IMR-90 (cell line): ENCODE measurements around the gene ZNF337. TPM values are rescaled to one million over a fixed set of nuclear protein-coding genes. Genes with fewer than 3 reads are reported as not detected.
"Not testable (repeated sequence)": the region's sequence is repeated elsewhere in the genome, so short reads cannot be mapped to it uniquely, and the experiment has no call there.

Experiments used
- ATAC-seq: fragments of 200-7000 bp; cut with Tn5 transposase; 2 replicates; pipeline ENCODE4 v1.9.1; 2020; ENCODE audit warnings: low read depth, mild to moderate bottlenecking, moderate library complexity
- BruUV-seq: library from RNA; stranded (reverse); fragments of 400-500 nt; replicated peaks from 2 replicates; lab custom pipeline; 2021; lab: Mats Ljungman, UMichigan
- CTCF ChIA-PET: fragments of 300-600 bp; formaldehyde crosslinking; extraction: SDS; loops from one replicate; lab custom pipeline; 2021; ENCODE audit warnings: antibody characterized with exemption; lab: Yijun Ruan, JAX
- POLR2A ChIA-PET: fragments of 300-600 bp; sonication (Branson Sonifier 250); formaldehyde crosslinking; loops from one replicate; lab custom pipeline; 2022; ENCODE audit warnings: antibody characterized with exemption; ENCODE audit not compliant: unreplicated experiment; lab: Charles Lee
- DNase-seq: peaks from one replicate; pipeline ENCODE4 v3.0.0; 2013
- H2AFZ ChIP-seq: replicated peaks from 2 replicates; pipeline ENCODE3; 2013; ENCODE audit warnings: low read length, mild to moderate bottlenecking; ENCODE audit not compliant: poor library complexity
- H2AK5ac ChIP-seq: 2 replicates; pipeline ENCODE4 v1.6.1; 2013; ENCODE audit warnings: low read depth, low read length, inconsistent platforms
- H2AK9ac ChIP-seq: replicated peaks from 2 replicates; pipeline ENCODE3; 2013; ENCODE audit warnings: mild to moderate bottlenecking, low read depth, low read length, moderate library complexity; ENCODE audit not compliant: poor library complexity
- H2BK120ac ChIP-seq: 2 replicates; pipeline ENCODE4 v1.6.1; 2013; ENCODE audit warnings: low read depth, low read length, inconsistent platforms
- H2BK15ac ChIP-seq: 3 replicates; pipeline ENCODE4 v1.6.1; 2013; ENCODE audit warnings: low read depth, low read length, inconsistent platforms
- H2BK20ac ChIP-seq: 2 replicates; pipeline ENCODE4 v1.6.1; 2013; ENCODE audit warnings: low read depth, mild to moderate bottlenecking, inconsistent platforms, low read length, moderate library complexity
- H2BK5ac ChIP-seq: 2 replicates; pipeline ENCODE4 v1.6.1; 2013; ENCODE audit warnings: mild to moderate bottlenecking, low read depth, low read length, inconsistent platforms; ENCODE audit not compliant: poor library complexity, severe bottlenecking
- H3K14ac ChIP-seq: replicated peaks from 2 replicates; pipeline ENCODE4 v1.6.1; 2013; ENCODE audit warnings: low read depth, low read length, inconsistent platforms
- H3K18ac ChIP-seq: 2 replicates; pipeline ENCODE4 v1.6.1; 2013; ENCODE audit warnings: low read depth, low read length, control low read depth
- H3K23ac ChIP-seq: 2 replicates; pipeline ENCODE4 v1.6.1; 2013; ENCODE audit warnings: low read depth, low read length, inconsistent platforms
- H3K27ac ChIP-seq: 2 replicates; pipeline ENCODE4 v1.5.1; 2013; ENCODE audit warnings: mild to moderate bottlenecking, control low read depth, low read length; ENCODE audit not compliant: insufficient read depth
- H3K27me3 ChIP-seq: 2 replicates; pipeline ENCODE4 v1.6.1; 2013; ENCODE audit warnings: low read length; ENCODE audit not compliant: control insufficient read depth, insufficient read depth
- H3K36me3 ChIP-seq: 2 replicates; pipeline ENCODE4 v1.6.1; 2013; ENCODE audit warnings: low read length, mixed read lengths; ENCODE audit not compliant: control insufficient read depth, insufficient read depth
- H3K4ac ChIP-seq: 2 replicates; pipeline ENCODE4 v1.6.1; 2013; ENCODE audit warnings: low read depth, low read length, inconsistent platforms
- H3K4me1 ChIP-seq: 2 replicates; pipeline ENCODE4 v1.6.1; 2013; ENCODE audit warnings: low read length, mixed read lengths; ENCODE audit not compliant: control insufficient read depth, insufficient read depth
- H3K4me2 ChIP-seq: 2 replicates; pipeline ENCODE4 v1.6.1; 2013; ENCODE audit warnings: low read depth, mild to moderate bottlenecking, control low read depth, low read length, moderate library complexity
- H3K4me3 ChIP-seq: 2 replicates; pipeline ENCODE4 v1.5.1; 2013; ENCODE audit warnings: low read depth, mild to moderate bottlenecking, control low read depth, low read length, moderate library complexity; ENCODE audit not compliant: insufficient read depth
- H3K56ac ChIP-seq: 2 replicates; pipeline ENCODE4 v1.6.1; 2013; ENCODE audit warnings: low read length, inconsistent platforms; ENCODE audit not compliant: insufficient read depth; ENCODE audit errors: extremely low read depth
- H3K79me1 ChIP-seq, 2 experiments: 2 replicates each; pipeline ENCODE4 v1.6.1; 2013; ENCODE audit warnings: low read length in 2 of 2, inconsistent platforms in 1 of 2, low read depth in 1 of 2
- H3K9ac ChIP-seq: 2 replicates; pipeline ENCODE4 v1.6.1; 2013; ENCODE audit warnings: low read depth, low read length, control low read depth
- H3K9me1 ChIP-seq: 2 replicates; pipeline ENCODE4 v1.6.1; 2013; ENCODE audit warnings: low read length, inconsistent platforms; ENCODE audit not compliant: insufficient read depth
- H3K9me3 ChIP-seq: 2 replicates; pipeline ENCODE4 v1.6.1; 2013; ENCODE audit warnings: low read length; ENCODE audit not compliant: control insufficient read depth, insufficient read depth
- H4K20me1 ChIP-seq: 2 replicates; pipeline ENCODE4 v1.6.1; 2013; ENCODE audit warnings: low read length, inconsistent platforms; ENCODE audit not compliant: insufficient read depth
- H4K5ac ChIP-seq: 2 replicates; pipeline ENCODE4 v1.6.1; 2013; ENCODE audit warnings: mild to moderate bottlenecking, low read depth, low read length, control low read depth
- H4K8ac ChIP-seq, 2 experiments: 2 replicates each; pipeline ENCODE4 v1.6.1; 2013; ENCODE audit warnings: low read depth in 2 of 2, low read length in 2 of 2, control low read depth in 1 of 2, inconsistent platforms in 1 of 2
- H4K91ac ChIP-seq: 2 replicates; pipeline ENCODE4 v1.6.1; 2013; ENCODE audit warnings: low read depth, low read length, inconsistent platforms; ENCODE audit not compliant: insufficient read depth
- WGBS, 2 experiments: methylation state at CpG; one replicate each; pipeline versions ENCODE4 v1.1.5 to v1.1.7; 2013; ENCODE audit warnings: missing lambda C conversion rate in 2 of 2; ENCODE audit not compliant: insufficient read length in 1 of 2; ENCODE audit errors: extremely low coverage in 2 of 2; 5-methylcytosine and 5-hydroxymethylcytosine counted together
- dilution Hi-C: fragments of 300-500 bp; cut with HindIII; formaldehyde crosslinking; loops from one replicate; pipeline ENCODE4 v1.14.3; 2018; ENCODE audit warnings: low sequenced_read_pairs; ENCODE audit not compliant: unreplicated experiment
- in situ Hi-C: fragments of 300-500 bp; cut with MboI; formaldehyde crosslinking; loops from 3 replicates; pipeline ENCODE4 v1.14.3; 2019; ENCODE audit warnings: low sequenced_read_pairs, inconsistent platforms, mixed read lengths
- intact Hi-C: fragments of 100-400 bp; cut with micrococcal nuclease; formaldehyde crosslinking; loops from 2 replicates; pipeline ENCODE4 v1.10.0; 2022
- polyA plus RNA-seq, 3 experiments: library from polyadenylated mRNA; depleted of rRNA; stranded (reverse); fragments of >200 nt; gene quantifications; 2 replicates each; pipeline ENCODE4 v1.2.3, GENCODE V29; 2012; ENCODE audit warnings: low replicate concordance in 1 of 3
- total RNA-seq: library from RNA; depleted of rRNA; stranded (reverse); fragments of >200 nt; gene quantifications from 2 replicates; pipeline ENCODE4 v1.2.3, GENCODE V29; 2012

The ZNF337 gene
- total and polyA plus RNA-seq, 2 of the 4 experiments (the other 2 are of a cell fraction): 10.4 to 16.5 TPM

GRCh38 chr20:25652866-25653265 lies 43.8 kb downstream of the ZNF337 start:
- ATAC-seq, CTCF ChIA-PET: not testable (repeated sequence)

More at GRCh38 chr20:25652866-25653265, 43.8 kb downstream of the ZNF337 start:
- DNase-seq, H3K4me2 ChIP-seq, H4K5ac ChIP-seq, H3K9ac ChIP-seq, H3K27me3 ChIP-seq, H3K4me3 ChIP-seq, H4K20me1 ChIP-seq, H3K27ac ChIP-seq, H3K14ac ChIP-seq, H3K79me1 ChIP-seq, H2BK20ac ChIP-seq, H3K9me3 ChIP-seq, H3K23ac ChIP-seq, BruUV-seq, H2BK15ac ChIP-seq, H2AK5ac ChIP-seq, H2BK120ac ChIP-seq, intact Hi-C loops, POLR2A ChIA-PET, H3K56ac ChIP-seq, H4K8ac ChIP-seq, H3K4me1 ChIP-seq, H2AK9ac ChIP-seq, H3K36me3 ChIP-seq, H2BK5ac ChIP-seq, dilution Hi-C loops, H3K18ac ChIP-seq, H2AFZ ChIP-seq, H3K9me1 ChIP-seq, H3K4ac ChIP-seq, H4K91ac ChIP-seq: not testable (repeated sequence)
- in situ Hi-C loops: loop anchor here (25.0 kb wide), 1 partner anchor 141 kb away; no protein-coding TSS in a partner anchor
- WGBS, 2 experiments: no CpG with 5 or more reads among the region's 4 CpGs
